ENCODE results near the gene NEAT1. TPM values are rescaled to one million over a fixed set of nuclear protein-coding genes. Genes with fewer than 3 reads are reported as not detected.
A peak's percentile ranks its signal among the peaks of the same experiment; 100 is the strongest.

The NEAT1 gene
- total and polyA plus RNA-seq, 2 experiments from 2014 or later = 5.3 to 7.2 TPM

DNA sequence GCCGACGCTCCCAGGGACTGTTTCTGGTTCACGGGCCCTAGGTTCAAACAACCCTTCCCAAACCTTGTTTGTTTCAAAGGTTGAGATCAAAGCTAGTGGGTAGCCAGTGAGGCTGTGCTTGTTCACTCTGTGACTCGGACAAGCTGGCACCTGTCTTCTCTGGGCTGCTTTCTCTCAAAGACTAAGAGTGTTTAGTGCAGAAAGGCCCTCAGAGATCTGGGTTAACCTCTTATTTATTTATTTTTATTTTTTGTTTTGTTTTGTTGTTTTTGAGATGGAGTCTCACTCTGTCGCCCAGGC, 63.3 kb downstream of the NEAT1 start:
- Mint-ChIP-seq H3K27ac (no peak overlapping the region), H3K36me3 (ENCODE audit: low read depth) (no peaks in the 10 kb centered on the region), H3K4me3 (no peak overlapping the region; the same call in 2 of the 3 replicates), H3K27me3 (ENCODE audit: insufficient read depth, low read depth, poor library complexity) (peaks cover 19% of the 10 kb centered on the region), H3K9me3 (no peaks in the 10 kb centered on the region; the same call in 2 of the 3 replicates), H3K4me1 (peaks cover 62% of the 10 kb centered on the region)
- H3K4me2 ChIP-seq = peak overlapping the region; percentile 25
- ATAC-seq (no peak), DNase-seq (ENCODE audit: low spot score) (peak; percentile 13)
- no peak for TF ChIP-seq POLR2AphosphoS5 (IDR thresholded peaks at IDR 0.05; ENCODE audit: low read depth)
- TF ChIP-seq, protein P1, sequence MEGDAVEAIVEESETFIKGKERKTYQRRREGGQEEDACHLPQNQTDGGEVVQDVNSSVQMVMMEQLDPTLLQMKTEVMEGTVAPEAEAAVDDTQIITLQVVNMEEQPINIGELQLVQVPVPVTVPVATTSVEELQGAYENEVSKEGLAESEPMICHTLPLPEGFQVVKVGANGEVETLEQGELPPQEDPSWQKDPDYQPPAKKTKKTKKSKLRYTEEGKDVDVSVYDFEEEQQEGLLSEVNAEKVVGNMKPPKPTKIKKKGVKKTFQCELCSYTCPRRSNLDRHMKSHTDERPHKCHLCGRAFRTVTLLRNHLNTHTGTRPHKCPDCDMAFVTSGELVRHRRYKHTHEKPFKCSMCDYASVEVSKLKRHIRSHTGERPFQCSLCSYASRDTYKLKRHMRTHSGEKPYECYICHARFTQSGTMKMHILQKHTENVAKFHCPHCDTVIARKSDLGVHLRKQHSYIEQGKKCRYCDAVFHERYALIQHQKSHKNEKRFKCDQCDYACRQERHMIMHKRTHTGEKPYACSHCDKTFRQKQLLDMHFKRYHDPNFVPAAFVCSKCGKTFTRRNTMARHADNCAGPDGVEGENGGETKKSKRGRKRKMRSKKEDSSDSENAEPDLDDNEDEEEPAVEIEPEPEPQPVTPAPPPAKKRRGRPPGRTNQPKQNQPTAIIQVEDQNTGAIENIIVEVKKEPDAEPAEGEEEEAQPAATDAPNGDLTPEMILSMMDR (conservative IDR thresholded peaks at IDR 0.05; ENCODE audit: low read depth in 2 of 2) = no peak
- no peak for TF ChIP-seq EZH2 (IDR thresholded peaks at IDR 0.05; ENCODE audit: low read depth, unreplicated experiment)
- no peak for TF ChIP-seq CREB1 (CRISPR knock-in tag; IDR thresholded peaks at IDR 0.05; ENCODE audit: low read depth)
- TF ChIP-seq NANOG (IDR thresholded peaks at IDR 0.05; ENCODE audit: borderline replicate concordance) = no peak
- TF ChIP-seq ZNF331 (CRISPR knock-in tag; IDR thresholded peaks at IDR 0.05; ENCODE audit: low read depth) = no peak
- no peak for TF ChIP-seq STAT1 (IDR thresholded peaks at IDR 0.05; ENCODE audit: unreplicated experiment)
- TF ChIP-seq, protein P2, sequence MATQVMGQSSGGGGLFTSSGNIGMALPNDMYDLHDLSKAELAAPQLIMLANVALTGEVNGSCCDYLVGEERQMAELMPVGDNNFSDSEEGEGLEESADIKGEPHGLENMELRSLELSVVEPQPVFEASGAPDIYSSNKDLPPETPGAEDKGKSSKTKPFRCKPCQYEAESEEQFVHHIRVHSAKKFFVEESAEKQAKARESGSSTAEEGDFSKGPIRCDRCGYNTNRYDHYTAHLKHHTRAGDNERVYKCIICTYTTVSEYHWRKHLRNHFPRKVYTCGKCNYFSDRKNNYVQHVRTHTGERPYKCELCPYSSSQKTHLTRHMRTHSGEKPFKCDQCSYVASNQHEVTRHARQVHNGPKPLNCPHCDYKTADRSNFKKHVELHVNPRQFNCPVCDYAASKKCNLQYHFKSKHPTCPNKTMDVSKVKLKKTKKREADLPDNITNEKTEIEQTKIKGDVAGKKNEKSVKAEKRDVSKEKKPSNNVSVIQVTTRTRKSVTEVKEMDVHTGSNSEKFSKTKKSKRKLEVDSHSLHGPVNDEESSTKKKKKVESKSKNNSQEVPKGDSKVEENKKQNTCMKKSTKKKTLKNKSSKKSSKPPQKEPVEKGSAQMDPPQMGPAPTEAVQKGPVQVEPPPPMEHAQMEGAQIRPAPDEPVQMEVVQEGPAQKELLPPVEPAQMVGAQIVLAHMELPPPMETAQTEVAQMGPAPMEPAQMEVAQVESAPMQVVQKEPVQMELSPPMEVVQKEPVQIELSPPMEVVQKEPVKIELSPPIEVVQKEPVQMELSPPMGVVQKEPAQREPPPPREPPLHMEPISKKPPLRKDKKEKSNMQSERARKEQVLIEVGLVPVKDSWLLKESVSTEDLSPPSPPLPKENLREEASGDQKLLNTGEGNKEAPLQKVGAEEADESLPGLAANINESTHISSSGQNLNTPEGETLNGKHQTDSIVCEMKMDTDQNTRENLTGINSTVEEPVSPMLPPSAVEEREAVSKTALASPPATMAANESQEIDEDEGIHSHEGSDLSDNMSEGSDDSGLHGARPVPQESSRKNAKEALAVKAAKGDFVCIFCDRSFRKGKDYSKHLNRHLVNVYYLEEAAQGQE (IDR thresholded peaks at IDR 0.05; ENCODE audit: unreplicated experiment) = no peak
- no peak for TF ChIP-seq EZH2phosphoT487 (IDR thresholded peaks at IDR 0.05; ENCODE audit: unreplicated experiment)
- TF ChIP-seq, protein P3, sequence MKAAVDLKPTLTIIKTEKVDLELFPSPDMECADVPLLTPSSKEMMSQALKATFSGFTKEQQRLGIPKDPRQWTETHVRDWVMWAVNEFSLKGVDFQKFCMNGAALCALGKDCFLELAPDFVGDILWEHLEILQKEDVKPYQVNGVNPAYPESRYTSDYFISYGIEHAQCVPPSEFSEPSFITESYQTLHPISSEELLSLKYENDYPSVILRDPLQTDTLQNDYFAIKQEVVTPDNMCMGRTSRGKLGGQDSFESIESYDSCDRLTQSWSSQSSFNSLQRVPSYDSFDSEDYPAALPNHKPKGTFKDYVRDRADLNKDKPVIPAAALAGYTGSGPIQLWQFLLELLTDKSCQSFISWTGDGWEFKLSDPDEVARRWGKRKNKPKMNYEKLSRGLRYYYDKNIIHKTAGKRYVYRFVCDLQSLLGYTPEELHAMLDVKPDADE (IDR thresholded peaks at IDR 0.05) = no peak
- no peak overlapping the region for H2AFZ ChIP-seq
- H3K27ac ChIP-seq (ENCODE audit: low read depth) = peak overlapping the region; percentile 94
- H3F3A ChIP-seq (replicated peaks; ENCODE audit: low read depth) = peaks cover 19% of the 10 kb centered on the region
- peak overlapping the region; percentile 5; the same call in 1 of the 2 replicates for H3K4me3 ChIP-seq
- no peaks in the 10 kb centered on the region for H3K79me2 ChIP-seq (replicated peaks; ENCODE audit: insufficient read depth)
- H3K36me3 ChIP-seq (ENCODE audit: insufficient read depth) = no peaks in the 10 kb centered on the region
- H3K4me1 ChIP-seq (ENCODE audit: insufficient read depth) = peaks cover 53% of the 10 kb centered on the region
- no peaks in the 10 kb centered on the region for H4K20me1 ChIP-seq (replicated peaks; ENCODE audit: insufficient read depth)
- H3K9me2 ChIP-seq (ENCODE audit: insufficient read depth) = no peaks in the 10 kb centered on the region
- no peaks in the 10 kb centered on the region for H3K27me3 ChIP-seq (ENCODE audit: insufficient read depth)

All from GM23338 (cell line).